ENCODE data around the gene CFLAR.

DNA sequence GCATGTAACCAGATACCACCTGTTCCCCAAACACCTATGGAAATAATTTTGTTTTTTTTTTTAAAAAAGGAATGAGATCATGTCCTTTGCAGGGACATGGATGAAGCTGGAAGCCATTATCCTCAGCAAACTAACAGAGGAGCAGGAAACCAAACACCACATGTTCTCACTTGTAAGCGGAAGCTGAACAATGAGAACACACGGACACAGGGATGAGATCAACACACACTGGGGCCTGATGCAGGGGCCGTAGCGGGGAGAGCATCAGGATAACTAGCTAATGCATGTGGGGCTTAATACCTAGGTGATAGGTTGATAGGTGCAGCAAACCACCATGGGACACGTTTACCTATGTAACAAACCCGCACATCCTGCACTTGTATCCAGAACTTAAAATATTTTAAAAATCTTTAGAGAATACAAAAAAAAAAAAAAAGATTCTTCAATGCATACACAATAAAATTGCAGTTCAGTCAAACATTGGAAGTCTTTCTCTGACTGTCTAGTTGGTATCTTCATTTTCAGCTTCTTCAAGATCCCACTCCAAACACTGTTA, 55.4 kb downstream of the CFLAR start:
- TF ChIP-seq, protein P1, sequence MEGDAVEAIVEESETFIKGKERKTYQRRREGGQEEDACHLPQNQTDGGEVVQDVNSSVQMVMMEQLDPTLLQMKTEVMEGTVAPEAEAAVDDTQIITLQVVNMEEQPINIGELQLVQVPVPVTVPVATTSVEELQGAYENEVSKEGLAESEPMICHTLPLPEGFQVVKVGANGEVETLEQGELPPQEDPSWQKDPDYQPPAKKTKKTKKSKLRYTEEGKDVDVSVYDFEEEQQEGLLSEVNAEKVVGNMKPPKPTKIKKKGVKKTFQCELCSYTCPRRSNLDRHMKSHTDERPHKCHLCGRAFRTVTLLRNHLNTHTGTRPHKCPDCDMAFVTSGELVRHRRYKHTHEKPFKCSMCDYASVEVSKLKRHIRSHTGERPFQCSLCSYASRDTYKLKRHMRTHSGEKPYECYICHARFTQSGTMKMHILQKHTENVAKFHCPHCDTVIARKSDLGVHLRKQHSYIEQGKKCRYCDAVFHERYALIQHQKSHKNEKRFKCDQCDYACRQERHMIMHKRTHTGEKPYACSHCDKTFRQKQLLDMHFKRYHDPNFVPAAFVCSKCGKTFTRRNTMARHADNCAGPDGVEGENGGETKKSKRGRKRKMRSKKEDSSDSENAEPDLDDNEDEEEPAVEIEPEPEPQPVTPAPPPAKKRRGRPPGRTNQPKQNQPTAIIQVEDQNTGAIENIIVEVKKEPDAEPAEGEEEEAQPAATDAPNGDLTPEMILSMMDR (IDR thresholded peaks at IDR 0.05 in 2 of 3, conservative IDR thresholded peaks at IDR 0.05 in 1 of 3; ENCODE audit: borderline replicate concordance in 1 of 3, insufficient read depth in 1 of 3, low read depth in 2 of 3, low read length in 2 of 3), result no peak
- TF ChIP-seq SIN3A (IDR thresholded peaks at IDR 0.05; ENCODE audit: low read depth) (no peak), POLR2AphosphoS5 (IDR thresholded peaks at IDR 0.05; ENCODE audit: low read depth, low read length) (no peak), TCF7L2 (IDR thresholded peaks at IDR 0.05; ENCODE audit: borderline replicate concordance, extremely low read depth, insufficient read depth, insufficient read length) (no peak), SP1 (IDR thresholded peaks at IDR 0.05; ENCODE audit: low read depth) (no peak), POLR2A (IDR thresholded peaks at IDR 0.05; ENCODE audit: borderline replicate concordance, extremely low read depth, insufficient read depth, insufficient read length) (no peak), EZH2 (IDR thresholded peaks at IDR 0.05) (no peak), ZFX (IDR thresholded peaks at IDR 0.05) (no peak), EZH2phosphoT487 (IDR thresholded peaks at IDR 0.05; ENCODE audit: borderline replicate concordance) (no peak), SRF (IDR thresholded peaks at IDR 0.05; ENCODE audit: low read depth) (no peak), YY1 (IDR thresholded peaks at IDR 0.05; ENCODE audit: extremely low read depth, insufficient replicate concordance, low read depth, low read length) (no peak)
- TF ChIP-seq, protein P2, sequence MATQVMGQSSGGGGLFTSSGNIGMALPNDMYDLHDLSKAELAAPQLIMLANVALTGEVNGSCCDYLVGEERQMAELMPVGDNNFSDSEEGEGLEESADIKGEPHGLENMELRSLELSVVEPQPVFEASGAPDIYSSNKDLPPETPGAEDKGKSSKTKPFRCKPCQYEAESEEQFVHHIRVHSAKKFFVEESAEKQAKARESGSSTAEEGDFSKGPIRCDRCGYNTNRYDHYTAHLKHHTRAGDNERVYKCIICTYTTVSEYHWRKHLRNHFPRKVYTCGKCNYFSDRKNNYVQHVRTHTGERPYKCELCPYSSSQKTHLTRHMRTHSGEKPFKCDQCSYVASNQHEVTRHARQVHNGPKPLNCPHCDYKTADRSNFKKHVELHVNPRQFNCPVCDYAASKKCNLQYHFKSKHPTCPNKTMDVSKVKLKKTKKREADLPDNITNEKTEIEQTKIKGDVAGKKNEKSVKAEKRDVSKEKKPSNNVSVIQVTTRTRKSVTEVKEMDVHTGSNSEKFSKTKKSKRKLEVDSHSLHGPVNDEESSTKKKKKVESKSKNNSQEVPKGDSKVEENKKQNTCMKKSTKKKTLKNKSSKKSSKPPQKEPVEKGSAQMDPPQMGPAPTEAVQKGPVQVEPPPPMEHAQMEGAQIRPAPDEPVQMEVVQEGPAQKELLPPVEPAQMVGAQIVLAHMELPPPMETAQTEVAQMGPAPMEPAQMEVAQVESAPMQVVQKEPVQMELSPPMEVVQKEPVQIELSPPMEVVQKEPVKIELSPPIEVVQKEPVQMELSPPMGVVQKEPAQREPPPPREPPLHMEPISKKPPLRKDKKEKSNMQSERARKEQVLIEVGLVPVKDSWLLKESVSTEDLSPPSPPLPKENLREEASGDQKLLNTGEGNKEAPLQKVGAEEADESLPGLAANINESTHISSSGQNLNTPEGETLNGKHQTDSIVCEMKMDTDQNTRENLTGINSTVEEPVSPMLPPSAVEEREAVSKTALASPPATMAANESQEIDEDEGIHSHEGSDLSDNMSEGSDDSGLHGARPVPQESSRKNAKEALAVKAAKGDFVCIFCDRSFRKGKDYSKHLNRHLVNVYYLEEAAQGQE (IDR thresholded peaks at IDR 0.05; ENCODE audit: low read depth), result no peak
- TF ChIP-seq, protein P3, sequence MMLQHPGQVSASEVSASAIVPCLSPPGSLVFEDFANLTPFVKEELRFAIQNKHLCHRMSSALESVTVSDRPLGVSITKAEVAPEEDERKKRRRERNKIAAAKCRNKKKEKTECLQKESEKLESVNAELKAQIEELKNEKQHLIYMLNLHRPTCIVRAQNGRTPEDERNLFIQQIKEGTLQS (IDR thresholded peaks at IDR 0.05), result no peak
- TF ChIP-seq, protein P4, sequence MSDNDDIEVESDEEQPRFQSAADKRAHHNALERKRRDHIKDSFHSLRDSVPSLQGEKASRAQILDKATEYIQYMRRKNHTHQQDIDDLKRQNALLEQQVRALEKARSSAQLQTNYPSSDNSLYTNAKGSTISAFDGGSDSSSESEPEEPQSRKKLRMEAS (IDR thresholded peaks at IDR 0.05), result no peak

Measured in HCT116 (cell line).